Spleen (tissue), 11 donors: Measurements from ENCODE around the gene CCDC15. TPM values are rescaled to one million over a fixed set of nuclear protein-coding genes. Genes with fewer than 3 reads are reported as not detected.
A peak's percentile ranks its signal among the peaks of the same experiment; 100 is the strongest.

Source experiments
- DNase-seq: peaks from one replicate; pipeline ENCODE4 v3.0.0-alpha.2; 2020
- H3K27ac ChIP-seq, 8 donors: fragments of 200-600 bp; sonication (generic) in 7 of 8; 1 replicate in 4 of 8; 2 replicates in 4 of 8; pipeline versions ENCODE4 v1.5.0 to v1.8.0; 2016 to 2021; ENCODE audit warnings: inconsistent platforms in 4 of 8, mild to moderate bottlenecking in 4 of 8, moderate library complexity in 1 of 8
- H3K27me3 ChIP-seq, 7 donors: fragments of 200-600 bp; sonication (generic) in 6 of 7; replicated peaks in 1 of 7; 1 replicate in 4 of 7; 2 replicates in 3 of 7; pipeline versions ENCODE4 v1.5.0 to v1.8.0; 2016 to 2021; ENCODE audit warnings: inconsistent platforms in 3 of 7, mild to moderate bottlenecking in 1 of 7
- H3K36me3 ChIP-seq, 6 donors: fragments of 200-600 bp; sonication (generic) in 5 of 6; 1 replicate in 4 of 6; 2 replicates in 2 of 6; pipeline versions ENCODE4 v1.5.0 to v1.8.0; 2016 to 2021; ENCODE audit warnings: inconsistent platforms in 2 of 6
- H3K4me1 ChIP-seq, 6 donors: fragments of 200-600 bp; sonication (generic) in 5 of 6; 1 replicate in 3 of 6; 2 replicates in 3 of 6; pipeline versions ENCODE4 v1.5.0 to v1.8.0; 2016 to 2021; ENCODE audit warnings: inconsistent platforms in 3 of 6
- H3K4me3 ChIP-seq, 8 donors: fragments of 200-600 bp; sonication (generic) in 7 of 8; 1 replicate in 4 of 8; 2 replicates in 4 of 8; pipeline versions ENCODE4 v1.5.0 to v1.8.0; 2016 to 2021; ENCODE audit warnings: inconsistent platforms in 4 of 8, mild to moderate bottlenecking in 4 of 8, moderate library complexity in 2 of 8
- H3K9me3 ChIP-seq, 8 donors: fragments of 200-600 bp; sonication (generic) in 7 of 8; 1 replicate in 4 of 8; 2 replicates in 4 of 8; pipeline versions ENCODE4 v1.5.0 to v1.8.0; 2016 to 2021; ENCODE audit warnings: inconsistent platforms in 4 of 8
- CTCF ChIP-seq, 11 experiments: fragments of 200-600 bp in 7 of 11; fragments of 450-650 bp in 4 of 11; sonication (generic) in 4 of 11; IDR thresholded peaks in 8 of 11; conservative IDR thresholded peaks in 3 of 11; 1 replicate in 7 of 11; 2 replicates in 4 of 11; pipeline versions ENCODE4 v1.4.0 to v1.8.0; 2016 to 2021; ENCODE audit warnings: antibody characterized with exemption in 11 of 11, inconsistent platforms in 4 of 11, mild to moderate bottlenecking in 1 of 11
- POLR2A ChIP-seq, 3 donors: fragments of 450-650 bp; IDR thresholded peaks; one replicate each; pipeline ENCODE4 v1.5.1; 2017; ENCODE audit warnings: antibody characterized with exemption in 3 of 3, mild to moderate bottlenecking in 1 of 3
- POLR2AphosphoS5 ChIP-seq, 3 donors: sonication (generic); formaldehyde crosslinking; IDR thresholded peaks; one replicate each; pipeline ENCODE4 v1.5.1; 2017; ENCODE audit warnings: antibody characterized with exemption in 3 of 3
- WGBS, 5 donors: extraction: QIAGEN DNeasy Blood & Tissue Kit in 3 of 5; methylation state at CpG; one replicate each; pipeline versions ENCODE4 v1.1.5 to v1.1.7; 2013 to 2018; 5-methylcytosine and 5-hydroxymethylcytosine counted together
- intact Hi-C: fragments of 100-400 bp; cut with DNase I; formaldehyde crosslinking; loops from one replicate; pipeline ENCODE4 v1.15.0; 2023; ENCODE audit warnings: low total_unique reads
- polyA plus RNA-seq, 3 donors: library from polyadenylated mRNA; stranded (reverse); fragments of 200-250 nt; gene quantifications; one replicate each; pipeline ENCODE4 v1.2.1, GENCODE V29; 2013
- total RNA-seq, 7 donors: library from RNA; depleted of rRNA in 3 of 7; stranded (reverse); fragments of >200 nt in 3 of 7; fragmentation: NEBNext Ultra II Directional in 4 of 7; extraction: Animal tissue kit (Norgen Biotek cat#: 25700) in 4 of 7; gene quantifications; one replicate each; pipeline versions ENCODE4 v1.1.0 to v1.2.1, GENCODE V29; 2016 to 2021
- donor health status: healthy with polysubstance abuse.
- donor health status: DM: no; HTN: no; CAD: no; lungs with moderate emphysema.
- donor health status: DM: no; HTN: no; CAD: no.
- donor health status: Bipolar disorder and iron deficiency.
- donor health status: healthy.
- donor health status: DM: no; HTN: no; CAD: no.
- donor health status: DM: yes; HTN: yes; CAD: no.

CCDC15 gene
- total and polyA plus RNA-seq, 10 donors = 0.61 to 3.6 (median 2.2) TPM

GRCh38 chr11:124944565-124944964 is 9.4 kb upstream of the CCDC15 start:
- DNase-seq = no peak
- Histone ChIP-seq H3K36me3 (no peaks in the 10 kb centered on the region), H3K4me3 (no peak overlapping the region), H3K27me3 (peaks cover 0 to 3% (median 0%) of the 10 kb centered on the region in 7 donors), H3K9me3 (peaks cover 0 to 18% (median 9%) of the 10 kb centered on the region in 8 donors), H3K4me1 (peaks cover 0 to 10% (median 3%) of the 10 kb centered on the region in 6 donors), H3K27ac (no peak overlapping the region)
- TF ChIP-seq POLR2A (IDR thresholded peaks at IDR 0.05) (no peak), POLR2AphosphoS5 (IDR thresholded peaks at IDR 0.05) (no peak), CTCF (IDR thresholded peaks at IDR 0.05 in 8 of 11, conservative IDR thresholded peaks at IDR 0.05 in 3 of 11) (no peak)
- WGBS, 5 donors = 56 to 91% (median 84%) methylated on average over 3 of the region's 3 CpGs
- intact Hi-C loops = no loop called here

- intact Hi-C loops = no loop called here
- WGBS, 5 donors = 71 to 91% (median 77%) methylated on average over 6 of the region's 6 CpGs
- no peak for DNase-seq
- Histone ChIP-seq H3K4me1 (peaks cover 0 to 10% (median 3%) of the 10 kb centered on the region in 6 donors), H3K27ac (no peak overlapping the region), H3K27me3 (peaks cover 0 to 3% (median 0%) of the 10 kb centered on the region in 7 donors), H3K36me3 (no peaks in the 10 kb centered on the region), H3K4me3 (no peak overlapping the region), H3K9me3 (peaks cover 0 to 19% (median 9%) of the 10 kb centered on the region in 8 donors)
- TF ChIP-seq POLR2A (IDR thresholded peaks at IDR 0.05) (no peak), POLR2AphosphoS5 (IDR thresholded peaks at IDR 0.05) (no peak), CTCF (IDR thresholded peaks at IDR 0.05 in 8 of 11, conservative IDR thresholded peaks at IDR 0.05 in 3 of 11) (no peak)
Measured at GRCh38 chr11:124945826-124946225, 8.2 kb upstream of the CCDC15 start.

- peaks cover 0 to 19% (median 9%) of the 10 kb centered on the region in 8 donors for H3K9me3 ChIP-seq
- no peak overlapping the region for H3K27ac ChIP-seq
- H3K4me3 ChIP-seq = no peak overlapping the region
- DNase-seq = no peak
- intact Hi-C loops = no loop called here
- peaks cover 0 to 3% (median 0%) of the 10 kb centered on the region in 7 donors for H3K27me3 ChIP-seq
- WGBS, 5 donors = 58 to 80% (median 68%) methylated on average over 2 of the region's 2 CpGs
- TF ChIP-seq POLR2AphosphoS5 (IDR thresholded peaks at IDR 0.05) (no peak), CTCF (IDR thresholded peaks at IDR 0.05 in 8 of 11, conservative IDR thresholded peaks at IDR 0.05 in 3 of 11) (no peak), POLR2A (IDR thresholded peaks at IDR 0.05) (no peak)
- H3K36me3 ChIP-seq = no peaks in the 10 kb centered on the region
- H3K4me1 ChIP-seq = peaks cover 0 to 10% (median 3%) of the 10 kb centered on the region in 6 donors
Measured at GRCh38 chr11:124946735-124947141, 7.3 kb upstream of the CCDC15 start.

GRCh38 chr11:124950601-124951330 is 3.2 kb upstream of the CCDC15 start:
- no peak for TF ChIP-seq POLR2AphosphoS5 (IDR thresholded peaks at IDR 0.05)
- no peak for TF ChIP-seq CTCF (IDR thresholded peaks at IDR 0.05 in 8 of 11, conservative IDR thresholded peaks at IDR 0.05 in 3 of 11)
- no peak for TF ChIP-seq POLR2A (IDR thresholded peaks at IDR 0.05)
- Histone ChIP-seq H3K36me3 (no peaks in the 10 kb centered on the region), H3K27ac (peak overlapping the region in 3 of 8 donors; percentile 10 to 43 (median 33)), H3K4me1 (peaks cover 0 to 19% (median 12%) of the 10 kb centered on the region in 6 donors), H3K9me3 (peaks cover 0 to 19% (median 9%) of the 10 kb centered on the region in 8 donors), H3K27me3 (peaks cover 0 to 3% (median 0%) of the 10 kb centered on the region in 7 donors), H3K4me3 (no peak overlapping the region)
- DNase-seq = no peak
- intact Hi-C loops = no loop called here
